Fibroblast of skin of abdomen (primary cell): ENCODE measurements around the gene MARCHF10.

Experiments used
- DNase-seq: peaks from one replicate; pipeline ENCODE4 v3.0.0-alpha.2; 2013

Gene MARCHF10

DNA sequence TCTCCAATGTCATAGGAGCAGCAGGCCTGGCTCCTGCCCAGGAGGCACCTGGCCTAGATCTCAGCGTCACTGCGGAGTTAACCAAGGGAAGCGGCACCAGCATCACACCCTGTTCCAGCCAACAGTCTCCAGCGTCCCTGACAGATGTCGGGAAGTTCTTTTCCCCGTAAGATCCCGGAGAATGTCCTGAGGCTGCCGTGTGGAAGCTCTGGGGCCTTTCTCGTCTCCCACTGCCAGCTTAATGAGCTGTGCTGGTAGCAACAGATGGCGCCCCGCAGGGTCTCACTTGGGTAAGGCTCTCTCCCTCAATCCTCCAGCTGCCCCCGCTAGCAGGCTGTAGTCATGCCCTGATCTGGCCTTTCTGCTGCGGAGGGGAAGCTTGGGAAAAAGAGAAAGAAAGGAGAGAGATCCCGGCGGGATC is 57.5 kb downstream of the MARCHF10 start:
- DNase-seq: no peak

DNA sequence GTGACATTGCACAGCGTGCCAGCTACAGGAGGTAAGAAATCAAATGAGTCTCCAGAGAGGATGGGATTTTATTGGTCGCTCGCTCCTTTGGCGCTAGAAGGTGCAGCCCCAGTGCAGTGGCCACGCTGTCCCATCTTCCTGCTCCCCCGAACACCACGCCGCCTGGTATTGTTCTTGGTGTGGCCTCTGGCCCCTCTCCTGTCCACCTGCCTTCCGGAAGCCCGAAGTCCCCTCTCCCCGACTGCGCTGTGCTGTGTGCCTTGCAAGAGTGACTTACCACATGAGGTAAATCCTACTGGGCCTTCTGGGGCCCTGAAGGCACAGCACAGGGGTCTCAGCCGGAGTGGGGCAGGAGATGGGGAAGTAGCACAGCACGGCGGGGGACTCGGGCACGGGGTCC is 58.2 kb downstream of the MARCHF10 start:
- DNase-seq: no peak

DNA sequence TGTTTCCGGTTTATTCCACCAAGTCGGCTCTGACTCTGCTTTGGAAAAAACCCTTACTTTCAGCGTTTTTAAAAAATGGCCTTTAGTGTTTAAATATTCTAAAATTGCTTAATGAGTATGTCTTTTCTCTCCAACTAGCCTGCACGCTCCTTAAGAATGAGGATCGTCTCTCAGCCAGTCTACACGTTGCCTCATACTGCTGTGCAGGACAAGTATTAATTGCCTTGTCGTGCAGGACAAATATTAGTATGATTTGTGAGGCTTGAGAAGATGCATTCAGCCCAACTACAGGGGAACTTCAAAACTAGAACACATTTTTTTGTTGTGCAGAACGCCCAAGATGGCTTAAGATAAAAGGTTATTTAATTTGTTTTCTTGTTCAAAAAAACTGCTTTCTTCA is 61.2 kb downstream of the MARCHF10 start:
- peak; percentile 72 for DNase-seq

DNA sequence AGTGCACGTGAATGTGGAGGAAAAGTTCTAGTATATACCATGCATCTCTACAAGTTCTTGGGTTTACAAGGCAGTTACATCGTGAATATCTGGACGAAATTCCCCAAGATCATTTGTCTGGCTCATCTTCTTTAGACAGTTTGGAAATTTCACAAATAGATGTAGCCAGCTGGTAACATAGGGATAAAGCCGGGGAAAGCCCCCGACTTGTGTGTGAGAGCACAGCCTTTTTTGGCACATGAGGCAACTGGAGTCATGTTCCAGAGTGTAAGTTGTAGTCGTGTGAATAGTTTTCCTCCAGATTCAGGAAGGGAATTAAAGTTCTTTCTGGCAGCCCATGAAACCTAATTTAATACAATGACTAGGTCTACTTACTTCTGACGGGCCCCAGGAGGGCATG is 62.3 kb downstream of the MARCHF10 start:
- DNase-seq: peak; percentile 45

GRCh38 chr17:62744259-62744658 is 63.9 kb downstream of the MARCHF10 start:
- DNase-seq: no peak

DNA sequence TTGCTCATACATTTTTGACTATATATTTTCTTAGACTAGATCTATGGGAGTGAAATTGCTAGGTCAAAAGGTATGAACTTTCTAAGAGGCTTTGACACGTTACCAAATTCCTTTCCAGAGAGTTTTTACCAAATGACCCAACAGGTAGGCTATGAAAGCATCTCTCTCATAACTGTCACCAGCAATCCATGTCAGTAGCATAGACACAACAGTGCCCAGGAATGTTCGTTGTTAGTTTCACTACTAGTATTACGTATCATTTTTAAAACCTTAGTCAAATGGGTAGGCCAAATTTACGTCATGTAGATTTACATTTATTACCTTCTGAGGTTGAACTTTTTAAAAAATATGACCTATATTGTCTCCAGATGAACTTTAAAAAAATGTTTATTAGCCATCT is 66.8 kb downstream of the MARCHF10 start:
- no peak for DNase-seq

DNA sequence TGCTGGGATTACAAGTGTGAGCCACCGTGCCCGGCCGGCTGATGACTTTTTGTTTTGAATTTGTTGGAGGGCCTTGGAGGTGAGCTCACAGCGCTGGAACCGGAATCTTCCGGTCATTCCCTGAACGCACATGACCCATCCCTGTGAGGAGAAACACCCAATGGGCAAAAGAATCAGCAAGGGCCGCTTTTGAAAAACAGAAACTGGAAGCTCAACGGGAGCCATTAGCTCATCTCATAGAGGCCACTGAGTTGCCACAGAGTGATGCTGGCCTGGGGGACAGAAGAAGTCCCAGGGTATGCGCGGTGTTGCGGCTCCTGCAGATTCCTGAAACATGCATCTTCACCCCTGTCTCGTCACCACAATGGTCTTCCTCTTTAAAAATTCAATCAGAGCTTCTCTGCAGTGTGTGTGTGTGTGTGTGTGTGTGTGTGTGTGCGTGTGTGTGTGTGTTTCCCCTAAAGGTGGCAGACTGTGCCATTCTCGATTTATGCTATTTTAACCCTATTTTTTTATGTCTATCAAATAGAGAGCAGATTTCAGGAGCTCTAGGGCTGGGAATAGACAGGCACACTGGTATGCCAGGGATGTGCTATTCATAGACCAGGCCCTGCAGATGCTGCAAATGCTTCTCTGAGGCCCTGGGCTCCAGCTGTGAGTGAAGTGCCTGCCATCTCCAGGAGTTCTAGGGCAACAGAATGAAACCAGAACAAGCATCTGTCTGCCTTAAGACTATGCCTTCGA is 68.3 kb downstream of the MARCHF10 start:
- peak; percentile 49 for DNase-seq

GRCh38 chr17:62738281-62738680 is 69.8 kb downstream of the MARCHF10 start:
- no peak for DNase-seq

GRCh38 chr17:62737513-62737912 is 70.6 kb downstream of the MARCHF10 start:
- no peak for DNase-seq

DNA sequence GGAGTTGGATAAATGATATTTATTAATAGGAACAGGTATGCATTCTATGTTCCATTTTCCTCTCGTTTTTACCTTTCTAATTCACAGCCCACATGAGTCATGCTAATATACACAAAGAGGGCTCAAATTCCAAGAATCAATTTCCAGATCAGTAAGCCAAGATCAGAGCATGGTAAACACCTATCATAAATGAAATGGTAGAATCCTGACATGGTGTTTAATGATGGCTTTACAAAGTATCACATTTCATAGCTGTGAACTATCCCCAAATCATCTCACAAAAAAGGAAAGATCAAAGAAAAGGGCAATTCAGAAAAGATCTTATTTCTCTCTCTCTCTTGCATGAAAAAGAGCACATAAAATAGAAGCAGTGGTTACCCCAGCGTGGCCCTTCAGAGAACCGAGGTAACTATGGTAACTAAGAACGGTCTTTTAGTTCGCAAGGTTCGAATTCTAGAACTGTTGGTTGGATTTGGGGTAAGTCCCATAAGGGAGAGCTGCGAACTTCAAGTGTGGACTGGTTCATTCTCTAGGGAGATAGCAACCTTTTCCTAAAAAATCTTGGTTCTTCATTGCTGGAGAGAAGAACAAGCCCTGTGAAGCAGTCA is 73.0 kb downstream of the MARCHF10 start:
- no peak for DNase-seq

GRCh38 chr17:62732125-62732524 is 76.0 kb downstream of the MARCHF10 start:
- DNase-seq: no peak

DNA sequence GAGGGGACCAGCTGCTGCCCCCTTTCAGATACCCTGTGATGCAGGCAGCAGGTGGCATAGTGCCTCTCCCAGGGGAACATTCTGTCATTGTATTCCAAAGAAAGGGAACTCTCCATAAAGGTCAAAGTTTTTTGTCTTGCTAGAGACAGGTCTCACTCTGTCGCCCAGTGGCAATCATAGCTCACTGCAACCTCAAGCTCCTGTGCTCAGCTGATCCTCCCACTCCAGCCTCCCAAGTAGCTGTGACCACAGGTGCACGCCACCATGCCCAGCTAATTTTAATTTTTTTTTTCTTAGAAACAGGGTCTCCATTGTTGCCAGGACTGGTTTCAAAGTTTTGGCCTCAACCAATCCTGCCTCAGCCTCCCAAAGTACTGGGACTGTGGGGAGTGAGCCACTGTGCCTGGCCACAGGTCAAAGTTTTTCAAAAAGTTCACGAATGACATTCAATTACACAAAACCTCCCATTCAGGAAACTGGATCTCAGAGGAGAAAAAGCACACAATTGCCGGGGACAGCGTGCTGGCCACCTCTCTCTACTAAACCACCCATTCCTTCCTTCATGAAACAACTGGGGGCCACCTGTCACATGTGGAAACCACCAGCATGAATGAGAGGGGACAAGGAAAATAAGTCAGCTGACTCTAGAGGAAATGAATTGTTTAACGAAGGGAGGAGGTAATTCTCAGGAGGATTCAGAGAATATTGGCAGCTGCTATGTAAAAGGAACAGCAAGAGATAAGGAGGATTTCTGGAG is 80.0 kb downstream of the MARCHF10 start:
- no peak for DNase-seq

DNA sequence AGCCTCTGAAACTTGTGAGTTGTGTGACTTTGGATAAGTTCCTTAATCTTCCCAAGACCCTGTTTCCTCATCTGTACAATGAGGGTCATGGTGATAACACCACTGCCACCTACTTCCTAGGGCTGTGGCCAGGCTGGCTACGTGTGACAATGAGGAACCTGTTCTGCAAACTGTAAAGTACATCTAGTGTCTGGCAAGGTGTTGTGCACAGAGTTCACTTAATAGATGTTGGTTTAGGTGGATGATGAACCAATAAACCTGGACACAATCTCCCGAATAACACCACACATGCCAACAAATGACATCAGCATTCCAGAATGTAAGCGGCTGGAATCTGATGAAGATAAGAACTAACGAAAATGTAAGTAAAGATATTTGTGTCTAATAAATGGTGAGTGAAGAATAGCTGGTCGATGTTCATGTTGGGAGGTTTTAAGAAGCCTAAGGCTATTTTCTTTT is 82.3 kb downstream of the MARCHF10 start:
- peak; percentile 36 for DNase-seq

GRCh38 chr17:62724398-62725146 is 83.5 kb downstream of the MARCHF10 start:
- DNase-seq: no peak

GRCh38 chr17:62723842-62724241 is 84.3 kb downstream of the MARCHF10 start:
- no peak for DNase-seq

DNA sequence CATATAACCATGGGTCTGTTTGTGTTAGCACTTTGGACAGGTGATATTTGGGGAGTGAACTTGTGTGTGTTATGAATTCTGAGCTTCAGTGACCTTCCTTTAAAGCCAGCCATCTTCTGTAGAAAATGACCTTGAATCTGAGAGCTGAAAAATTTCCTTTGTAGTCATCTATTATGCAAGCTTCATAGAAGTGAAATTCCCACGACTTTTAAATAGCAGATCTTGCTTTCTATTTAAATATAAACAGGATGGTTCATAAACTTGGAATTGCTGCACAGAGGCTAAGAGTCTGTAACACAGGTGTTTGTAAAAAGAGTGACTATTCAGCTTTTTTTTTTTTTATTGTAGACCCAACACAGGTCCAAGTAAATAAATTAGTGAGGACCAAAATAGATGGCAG is 85.5 kb downstream of the MARCHF10 start:
- no peak for DNase-seq

- no peak for DNase-seq
These were observed 87.8 kb downstream of the MARCHF10 start for GRCh38 chr17:62720126-62720850.

DNA sequence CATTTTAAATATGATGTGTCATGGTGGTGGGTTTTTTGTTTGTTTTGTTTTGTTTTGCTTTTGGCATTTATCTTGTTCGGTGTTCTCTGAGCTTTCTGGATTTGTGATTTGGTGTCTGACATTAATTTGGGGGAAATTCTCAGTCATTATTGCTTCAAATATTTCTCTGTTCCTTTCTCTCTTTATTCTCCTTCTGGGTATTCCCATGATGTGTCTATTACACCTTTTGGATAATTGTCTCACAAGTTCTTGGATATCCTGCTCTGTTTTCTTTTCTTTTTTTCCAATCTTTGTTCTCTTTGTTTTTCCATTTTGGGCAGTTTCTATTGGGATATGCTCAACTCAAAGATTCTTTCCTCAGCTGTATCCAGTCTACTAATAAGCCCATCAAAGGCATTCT is 88.5 kb downstream of the MARCHF10 start:
- DNase-seq: no peak

GRCh38 chr17:62718429-62718828 is 89.7 kb downstream of the MARCHF10 start:
- DNase-seq: peak; percentile 66

DNA sequence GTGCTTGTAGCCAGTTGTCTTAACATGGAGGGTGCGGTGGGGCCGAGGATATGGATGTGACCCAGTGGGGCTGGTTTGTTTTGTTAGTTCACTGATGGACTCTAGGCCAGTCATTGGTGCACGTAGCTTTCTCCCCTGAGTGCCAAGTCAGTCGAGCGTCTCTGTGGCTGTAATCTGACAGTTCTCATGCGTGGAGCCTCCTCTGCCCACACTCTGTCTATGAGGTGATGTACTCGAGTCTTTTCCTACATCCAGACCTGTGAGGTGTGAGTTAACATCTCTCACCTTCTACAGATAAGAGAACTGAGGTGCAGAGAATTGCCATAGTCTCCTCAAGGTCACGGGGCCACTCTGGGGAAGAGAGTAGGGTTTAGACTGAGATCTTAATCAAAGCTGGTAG is 90.2 kb downstream of the MARCHF10 start:
- no peak for DNase-seq

DNA sequence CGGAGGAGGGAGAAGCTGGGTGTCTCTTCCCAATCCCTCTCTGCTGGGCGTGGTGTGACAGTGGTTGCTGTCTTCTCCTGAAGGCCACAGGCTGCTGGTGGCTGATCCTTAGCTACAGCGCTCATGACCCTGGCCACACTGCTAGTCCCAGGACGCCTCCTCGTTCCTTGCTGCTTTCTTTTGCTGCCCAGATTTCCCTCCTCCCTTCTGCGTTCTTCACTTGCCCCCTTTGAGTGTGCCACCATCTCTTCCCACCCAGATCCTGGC is 90.6 kb downstream of the MARCHF10 start:
- no peak for DNase-seq

- DNase-seq: no peak
These were observed 91.1 kb downstream of the MARCHF10 start for GRCh38 chr17:62716834-62717588.
